GM19193 (cell line): ENCODE measurements around the gene TBC1D14.

ENCODE experiments used
- POLR2A ChIP-seq: IDR thresholded peaks from 4 replicates; pipeline ENCODE4 v1.6.1; 2011; ENCODE audit not compliant: insufficient read depth, insufficient read length; ENCODE audit errors: extremely low read depth

TBC1D14 gene

DNA sequence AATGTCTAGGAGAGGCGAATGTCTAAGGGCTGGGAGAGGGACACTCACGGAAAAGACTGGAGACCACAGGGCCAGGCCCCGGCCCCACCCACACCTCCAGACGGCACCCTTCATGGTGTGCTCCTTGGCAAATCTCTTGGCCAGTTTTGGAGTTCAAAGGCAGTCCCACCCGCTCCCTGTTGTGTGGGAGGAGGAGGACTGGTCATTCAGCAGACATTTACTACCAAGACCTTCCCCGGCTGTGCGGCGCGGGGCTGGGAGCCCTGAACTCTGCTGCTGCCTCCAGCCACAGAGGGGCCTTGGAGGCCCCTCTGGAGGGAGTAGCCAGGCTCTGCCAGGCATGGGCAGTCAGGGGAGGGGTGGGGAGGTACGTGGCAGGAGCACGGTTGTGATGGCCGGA is 8.7 kb upstream of the TBC1D14 start:
- TF ChIP-seq POLR2A = no peak

DNA sequence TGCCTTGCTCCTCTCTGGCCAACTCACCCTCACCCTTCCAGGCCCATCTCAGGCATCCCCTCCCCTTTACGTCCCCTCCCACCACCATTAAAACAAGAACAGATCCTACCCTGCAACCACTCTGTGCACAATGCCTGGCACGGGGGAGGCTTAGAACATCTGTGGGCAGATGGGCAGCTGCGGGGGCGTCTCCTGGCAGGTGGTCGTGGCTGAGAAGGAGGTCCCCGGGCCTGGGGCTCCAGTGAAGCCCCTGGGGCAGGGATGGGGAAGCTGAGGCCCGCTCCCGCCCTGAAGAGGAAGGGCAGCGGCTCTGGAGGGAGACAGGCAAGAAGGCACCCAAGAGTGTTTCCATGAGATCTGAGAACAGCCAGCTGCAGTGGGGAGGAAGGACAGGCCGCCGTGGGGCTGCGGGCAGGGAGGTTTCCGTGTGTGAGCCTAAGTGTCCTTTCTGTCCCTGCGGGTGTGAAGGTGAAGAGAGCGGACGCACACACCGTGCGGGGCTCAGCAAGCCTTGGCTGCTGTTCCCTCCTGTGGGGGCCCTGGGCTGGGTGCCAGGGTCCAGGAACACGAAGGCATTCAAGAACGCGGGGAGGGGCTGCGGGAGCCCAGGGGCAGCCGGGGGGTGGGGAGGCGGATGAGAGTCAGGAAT is 7.8 kb upstream of the TBC1D14 start:
- TF ChIP-seq POLR2A = no peak

DNA sequence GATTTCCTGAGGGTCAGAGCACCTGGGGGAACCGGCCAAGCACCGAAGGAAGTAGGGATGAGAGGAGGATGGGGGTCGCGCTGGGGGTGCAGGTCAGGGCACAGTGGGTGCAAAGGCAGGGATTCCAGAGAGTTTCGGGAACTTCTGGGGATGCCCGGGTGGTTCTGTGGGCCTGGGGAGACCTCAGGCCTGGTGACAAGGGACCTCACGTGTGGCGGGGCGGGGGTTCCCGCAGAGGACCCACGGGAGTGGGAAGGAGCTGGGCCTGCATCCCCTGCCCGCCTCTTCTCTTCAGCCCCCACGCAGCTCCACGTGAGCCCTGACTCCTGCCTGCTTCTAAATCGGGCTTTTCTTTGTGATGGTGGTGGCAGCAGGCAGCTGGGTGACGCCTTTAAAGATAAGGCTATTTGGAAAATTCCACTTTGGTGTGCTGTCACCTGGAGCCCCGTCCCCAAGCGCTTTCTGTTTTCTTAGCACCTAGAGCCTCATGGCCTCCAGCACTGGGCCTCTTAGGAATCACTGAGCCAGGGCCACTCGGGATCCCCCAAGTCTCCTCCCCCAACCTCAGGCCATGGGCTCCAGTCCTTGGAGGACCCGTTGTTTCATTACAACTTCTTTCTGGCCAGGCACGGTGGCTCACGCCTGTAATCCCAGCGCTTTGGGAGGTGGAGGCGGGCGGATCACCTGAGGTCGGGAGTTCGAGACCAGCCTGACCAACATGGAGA is 7.1 kb upstream of the TBC1D14 start:
- no peak for TF ChIP-seq POLR2A

DNA sequence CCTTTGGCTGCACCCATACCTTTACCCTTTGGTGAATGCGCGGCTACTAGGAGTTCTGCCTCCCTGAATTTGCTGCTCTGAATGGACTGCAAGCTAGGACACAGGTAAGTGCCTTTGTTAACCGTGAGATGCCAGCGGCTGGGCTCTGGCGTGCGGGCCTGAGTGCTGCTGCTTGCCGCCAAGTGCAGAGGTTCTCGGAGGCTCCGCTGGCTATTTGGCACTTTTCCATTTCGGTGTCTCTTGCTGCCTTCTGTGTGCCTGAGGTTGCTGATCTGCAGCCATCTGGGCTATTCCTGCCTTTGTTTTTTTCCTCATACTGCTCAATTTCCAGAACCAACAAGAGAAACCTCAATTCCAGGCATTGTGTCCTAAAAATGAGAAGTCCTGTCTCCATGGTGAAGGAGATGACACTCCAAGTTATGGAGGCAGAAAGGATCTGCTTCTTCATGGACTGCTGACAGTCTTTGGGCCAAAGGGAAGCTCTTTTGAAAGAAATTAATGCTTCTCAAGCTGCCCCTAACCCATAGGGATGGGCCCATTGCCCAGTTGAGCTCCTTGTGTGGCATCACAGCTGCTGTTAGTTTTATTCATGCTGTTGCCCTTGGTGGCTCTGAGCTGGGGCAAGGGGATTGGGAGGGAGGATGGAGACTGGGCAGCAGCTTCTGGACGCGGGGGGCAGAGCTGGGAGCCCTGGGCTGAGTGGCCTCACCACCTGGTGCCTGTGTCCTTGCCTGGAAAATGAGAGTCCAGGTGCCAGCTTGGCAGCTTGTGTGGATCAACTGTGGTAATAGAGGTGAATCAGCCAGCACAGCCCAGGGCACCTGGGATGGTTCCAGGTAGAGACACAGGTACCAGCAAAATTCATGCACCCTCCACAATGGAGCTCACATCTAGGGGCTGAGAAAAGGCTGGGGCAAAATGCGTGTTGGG is 3.8 kb upstream of the TBC1D14 start:
- TF ChIP-seq POLR2A = no peak

DNA sequence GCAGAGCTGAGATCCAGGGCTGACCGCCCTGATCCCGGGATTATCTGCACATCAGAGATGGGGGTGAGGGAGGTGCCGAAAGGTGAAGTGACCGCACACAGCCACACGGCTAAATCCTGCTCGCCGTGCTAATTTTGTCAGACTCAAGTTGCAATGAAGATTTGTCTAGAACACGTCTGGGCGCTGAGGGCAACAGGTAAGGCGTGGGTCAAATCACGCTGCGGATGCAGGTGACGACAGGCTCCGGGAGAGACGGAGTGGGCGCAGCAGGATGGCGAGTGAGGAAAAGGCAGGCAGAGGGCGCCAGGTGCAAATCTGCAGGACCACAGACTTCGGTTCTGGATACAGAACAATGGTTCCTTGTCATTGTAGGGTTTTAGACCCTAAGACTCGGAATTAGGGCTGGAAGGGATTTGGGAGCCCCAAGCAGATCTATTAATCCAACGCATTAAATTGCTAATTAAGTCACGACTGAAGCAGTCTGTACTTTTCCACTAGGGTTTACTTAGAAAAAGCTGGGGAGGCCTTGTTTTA is 1.9 kb upstream of the TBC1D14 start:
- TF ChIP-seq POLR2A = no peak

DNA sequence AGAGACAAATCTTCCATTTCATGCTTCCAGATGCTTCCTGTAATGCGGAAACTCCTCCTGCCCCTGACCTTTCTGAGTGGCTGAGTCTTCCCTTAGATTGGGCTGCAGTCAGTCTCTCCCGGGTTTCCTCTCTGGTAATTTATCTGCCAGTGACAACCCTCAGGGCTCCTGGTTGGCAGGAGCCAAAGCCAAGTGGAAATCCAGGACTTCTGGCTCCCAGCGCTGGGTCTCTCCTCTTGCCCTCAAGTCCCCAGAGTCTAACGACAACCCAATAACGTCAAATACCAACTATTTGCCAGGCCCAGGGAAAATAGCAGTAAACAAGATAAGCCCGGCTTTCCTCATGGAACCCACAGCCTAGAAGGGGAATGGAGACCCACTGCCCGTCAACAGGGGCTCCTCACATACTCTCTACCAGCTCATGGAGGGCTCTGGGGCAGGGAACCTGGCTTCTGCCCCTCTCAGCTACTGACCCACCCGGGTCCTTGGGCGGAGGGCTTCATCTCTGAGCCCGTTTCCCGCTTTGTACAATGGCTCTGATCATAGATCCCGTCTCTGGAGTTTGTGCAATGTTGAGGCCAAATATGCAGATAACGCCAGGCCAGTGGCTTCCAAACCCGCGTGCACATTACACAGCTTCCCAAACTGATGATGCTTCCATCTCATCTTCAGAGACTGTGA is 1.1 kb upstream of the TBC1D14 start:
- no peak for TF ChIP-seq POLR2A

DNA sequence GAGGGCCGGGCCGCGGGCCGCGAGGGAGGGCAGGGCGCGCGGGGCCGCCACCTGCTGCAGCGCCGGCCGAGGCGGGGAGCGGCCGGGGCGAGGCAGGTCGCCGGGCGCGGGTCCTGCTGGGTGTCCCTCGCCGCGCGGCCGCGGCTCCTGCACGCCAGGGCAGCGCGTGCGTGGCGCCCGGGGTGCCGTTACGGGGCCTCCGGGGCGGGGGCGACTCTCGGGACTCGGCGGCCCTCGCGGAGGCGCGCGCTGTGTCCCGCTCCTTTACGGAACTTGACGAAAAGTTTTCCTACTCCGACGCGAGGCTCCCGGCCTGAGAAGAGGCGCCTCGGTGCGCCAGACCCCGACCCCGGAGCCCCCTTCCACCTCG is 329 bp downstream of the TBC1D14 start:
- TF ChIP-seq POLR2A = no peak

DNA sequence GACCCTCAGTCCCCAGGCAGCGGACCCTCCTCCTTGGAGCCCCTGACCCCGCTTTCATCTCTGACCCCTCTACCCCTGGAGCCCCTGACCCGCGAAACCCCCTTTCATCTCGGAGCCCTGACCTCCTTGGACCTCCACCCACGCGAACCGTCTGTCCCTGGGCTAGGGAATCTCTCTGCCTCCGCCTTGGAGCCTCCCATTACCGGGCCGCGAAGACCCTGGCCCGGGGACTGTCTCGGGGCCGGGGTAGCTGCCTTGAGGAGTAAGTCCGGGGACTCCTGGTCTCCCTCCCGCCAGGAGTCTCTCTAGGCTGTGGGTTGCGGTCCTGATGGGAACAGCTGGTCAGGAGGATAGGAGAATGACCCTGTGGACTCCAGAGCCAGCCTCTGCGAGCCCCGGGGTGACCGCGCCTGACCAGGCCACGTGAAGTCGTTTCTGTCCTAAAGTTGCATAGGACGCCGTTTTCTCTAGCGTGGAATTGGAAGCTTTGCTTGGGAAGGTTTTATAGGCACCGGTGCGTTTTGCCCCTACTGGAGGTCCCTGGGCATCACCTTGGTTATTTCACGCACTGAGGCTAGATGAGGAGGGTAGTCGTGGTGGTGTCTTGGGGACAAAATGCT is 824 bp downstream of the TBC1D14 start:
- TF ChIP-seq POLR2A = no peak

DNA sequence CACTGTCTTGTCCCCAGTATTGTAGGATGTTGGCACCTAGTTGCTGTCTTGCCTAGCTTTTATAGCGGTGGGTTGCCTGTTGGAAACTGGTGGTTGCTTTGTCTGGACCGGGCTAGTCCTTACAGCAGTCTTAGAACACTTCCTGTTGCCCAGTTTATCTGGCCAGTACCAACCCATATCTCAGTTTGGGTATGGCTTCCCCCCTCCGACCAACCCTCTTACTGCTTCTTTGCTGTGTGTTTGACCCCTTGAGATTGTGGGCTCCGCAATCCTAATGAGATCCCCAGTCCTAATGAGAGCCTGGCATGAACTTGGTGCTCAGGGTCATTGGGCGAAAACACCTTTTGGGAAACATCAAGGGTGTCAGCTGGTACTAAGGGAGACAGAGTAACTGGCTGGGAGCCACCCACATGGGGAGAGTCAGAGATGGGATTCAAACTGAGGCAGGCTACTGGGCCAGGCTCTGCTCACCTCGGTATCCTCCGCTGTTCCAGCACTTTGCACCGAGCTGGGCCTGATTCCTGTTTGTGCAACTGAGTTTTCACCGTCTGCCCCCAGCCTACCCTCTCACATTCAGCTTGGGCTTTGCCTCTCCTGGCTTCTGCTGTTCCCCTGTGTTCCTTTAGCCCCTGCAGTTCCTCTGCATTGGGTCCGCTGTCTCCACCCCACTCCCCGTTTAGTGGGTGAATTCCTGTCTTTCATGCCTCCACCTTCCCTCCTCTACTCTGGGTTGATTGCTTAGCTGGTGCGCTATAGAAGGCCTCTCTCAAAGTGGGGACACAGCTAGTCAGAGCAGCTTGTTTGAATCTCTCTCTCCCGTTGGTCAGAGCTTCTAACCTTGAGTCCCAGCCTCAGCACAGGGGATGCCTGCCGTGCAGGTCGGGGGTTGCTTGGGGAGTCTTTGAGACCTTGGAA is 1.6 kb downstream of the TBC1D14 start:
- TF ChIP-seq POLR2A = no peak

DNA sequence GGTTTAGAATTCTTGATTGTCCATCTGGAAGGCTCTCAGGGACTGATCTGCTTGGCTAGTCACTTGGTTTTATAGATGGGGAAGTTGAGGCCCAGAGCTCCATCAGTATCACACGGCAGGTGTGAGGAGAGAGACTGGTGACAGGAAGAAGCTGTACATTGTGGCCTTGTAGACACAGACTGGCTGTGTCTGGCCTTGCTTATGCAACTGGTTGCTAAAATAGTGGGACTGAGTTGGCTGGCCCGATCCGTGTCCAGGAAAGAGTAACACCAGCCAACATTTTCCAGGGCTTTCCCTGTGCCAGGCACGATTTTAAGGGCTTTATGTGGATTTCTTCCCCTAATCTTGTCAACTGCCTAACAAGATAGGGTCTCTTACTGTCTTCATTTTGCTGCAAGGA is 2.8 kb downstream of the TBC1D14 start:
- no peak for TF ChIP-seq POLR2A

DNA sequence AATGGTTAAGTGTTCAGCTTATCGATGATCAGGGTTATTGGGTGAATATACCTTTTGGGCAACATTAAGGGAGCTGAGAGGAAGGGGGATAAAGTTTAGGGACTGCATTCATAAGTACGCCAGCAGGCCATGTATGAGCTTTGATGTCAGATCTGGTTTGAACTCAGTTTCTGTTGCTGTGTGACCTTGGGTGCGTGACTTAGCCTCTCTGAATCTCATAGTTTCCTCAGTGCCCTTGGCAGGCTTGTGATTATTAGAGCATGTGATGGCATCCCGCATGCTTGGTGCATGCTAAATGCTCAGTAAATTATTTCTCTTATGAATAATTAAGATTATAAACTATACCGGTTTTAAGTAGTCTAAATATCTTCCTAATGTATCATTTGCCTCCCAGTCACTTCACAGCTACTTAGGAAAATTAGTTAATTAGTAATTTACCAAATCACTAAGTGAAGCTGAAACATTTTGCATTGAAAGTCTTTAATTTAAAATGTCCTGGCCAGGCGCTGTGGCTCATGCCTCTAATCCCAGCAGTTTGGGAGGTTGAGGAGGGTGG is 3.8 kb downstream of the TBC1D14 start:
- no peak for TF ChIP-seq POLR2A

DNA sequence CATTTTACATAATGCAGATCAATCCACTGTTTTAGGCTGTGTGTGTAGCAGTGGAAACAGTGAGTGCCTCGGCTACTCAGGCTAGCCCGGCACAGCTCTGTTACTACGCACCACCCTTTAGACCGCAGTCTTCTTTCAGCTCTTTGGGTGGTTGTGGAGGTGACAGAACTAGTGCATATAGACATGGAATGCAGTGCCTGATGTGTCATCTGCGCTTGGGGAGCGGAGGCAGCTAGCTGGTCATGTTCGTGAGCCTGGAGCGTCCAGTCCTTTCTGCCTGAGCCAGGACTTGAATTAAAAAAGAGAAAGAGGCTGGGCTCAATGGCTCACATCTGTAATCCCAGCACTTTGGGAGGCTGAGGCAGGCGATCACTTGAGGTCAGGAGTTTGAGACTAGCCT is 4.8 kb downstream of the TBC1D14 start:
- no peak for TF ChIP-seq POLR2A
